HEK293T (cell line): ENCODE measurements around the gene THSD4.

Source experiments
- BHLHE40 ChIP-seq: fragments of 450-650 bp; IDR thresholded peaks from 2 replicates; pipeline ENCODE4 v1.6.1; 2016; ENCODE audit warnings: mild to moderate bottlenecking, moderate library complexity, borderline replicate concordance
- L3MBTL2 ChIP-seq: fragments of 450-650 bp; conservative IDR thresholded peaks from 2 replicates; pipeline ENCODE4 v1.6.1; 2016; ENCODE audit warnings: mild to moderate bottlenecking

- no peak for TF ChIP-seq BHLHE40
- TF ChIP-seq L3MBTL2 = no peak
These were observed 104.4 kb downstream of the THSD4 start for GRCh38 chr15:71219645-71220044.
